HG03108 (cell line): ENCODE measurements around the gene CDH15.
"Not testable (repeated sequence)": the region's sequence is repeated elsewhere in the genome, so short reads cannot be mapped to it uniquely, and the experiment has no call there.

ENCODE experiments used
- ATAC-seq: cut with Tn5 transposase; IDR thresholded peaks from one replicate; pipeline ENCODE4 v1.9.1; 2021; ENCODE audit warnings: moderate library complexity; ENCODE audit not compliant: unreplicated experiment

Gene CDH15

GRCh38 chr16:89187032-89187769 lies 15.7 kb downstream of the CDH15 start:
- ATAC-seq: no peak

DNA sequence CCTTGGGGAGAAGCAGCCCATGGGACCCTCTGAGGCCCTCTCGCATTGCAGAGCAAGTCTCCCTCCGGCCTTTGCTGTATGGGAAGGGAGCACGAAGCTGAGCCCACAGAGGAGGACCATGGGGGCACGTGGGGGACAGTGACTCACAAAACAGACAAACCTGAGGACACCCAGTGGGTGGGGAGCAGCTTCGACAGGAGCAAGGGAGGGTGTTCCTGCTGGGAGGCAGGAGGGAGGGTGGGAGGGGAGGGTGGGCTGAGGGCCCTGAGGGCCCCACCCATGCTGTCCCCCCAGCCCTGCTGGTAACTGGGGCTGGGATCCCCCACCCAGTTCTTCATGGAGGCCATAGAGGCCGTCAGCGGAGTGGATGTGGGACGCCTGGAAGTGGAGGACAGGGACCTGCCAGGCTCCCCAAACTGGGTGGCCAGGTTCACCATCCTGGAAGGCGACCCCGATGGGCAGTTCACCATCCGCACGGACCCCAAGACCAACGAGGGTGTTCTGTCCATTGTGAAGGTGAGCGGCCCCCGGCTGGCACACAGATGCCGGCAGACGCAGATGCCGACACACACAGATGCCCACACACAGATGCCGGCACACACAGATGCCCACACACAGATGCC lies 16.3 kb downstream of the CDH15 start:
- no peak for ATAC-seq

DNA sequence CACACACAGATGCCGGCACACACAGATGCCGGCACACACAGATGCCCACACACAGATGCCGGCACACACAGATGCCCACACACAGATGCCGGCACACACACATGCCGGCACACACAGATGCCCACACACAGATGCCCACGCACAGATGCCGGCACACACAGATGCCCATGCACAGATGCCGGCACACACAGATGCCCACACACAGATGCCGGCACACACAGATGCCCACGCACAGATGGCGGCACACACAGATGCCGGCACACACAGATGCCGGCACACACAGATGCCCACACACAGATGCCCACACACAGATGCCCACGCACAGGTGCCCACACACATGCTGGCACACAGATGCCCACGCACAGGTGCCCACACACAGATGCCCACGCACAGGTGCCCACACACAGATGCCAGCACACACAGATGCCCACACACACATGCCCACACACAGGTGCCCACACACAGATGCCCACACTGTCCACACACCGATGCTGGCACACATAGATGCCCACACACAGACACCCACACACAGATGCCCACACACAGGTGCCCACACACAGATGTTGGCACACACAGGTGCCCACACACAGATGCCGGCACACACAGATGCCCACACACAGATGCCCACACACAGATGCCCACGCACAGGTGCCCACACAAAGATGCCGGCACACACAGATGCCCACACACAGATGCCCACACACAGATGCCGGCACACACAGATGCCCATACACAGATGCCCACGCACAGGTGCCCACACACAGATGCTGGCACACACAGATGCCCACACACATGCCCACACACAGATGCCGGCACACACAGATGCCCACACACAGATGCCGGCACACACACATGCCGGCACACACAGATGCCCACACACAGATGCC lies 17.2 kb downstream of the CDH15 start:
- not testable (repeated sequence) for ATAC-seq

DNA sequence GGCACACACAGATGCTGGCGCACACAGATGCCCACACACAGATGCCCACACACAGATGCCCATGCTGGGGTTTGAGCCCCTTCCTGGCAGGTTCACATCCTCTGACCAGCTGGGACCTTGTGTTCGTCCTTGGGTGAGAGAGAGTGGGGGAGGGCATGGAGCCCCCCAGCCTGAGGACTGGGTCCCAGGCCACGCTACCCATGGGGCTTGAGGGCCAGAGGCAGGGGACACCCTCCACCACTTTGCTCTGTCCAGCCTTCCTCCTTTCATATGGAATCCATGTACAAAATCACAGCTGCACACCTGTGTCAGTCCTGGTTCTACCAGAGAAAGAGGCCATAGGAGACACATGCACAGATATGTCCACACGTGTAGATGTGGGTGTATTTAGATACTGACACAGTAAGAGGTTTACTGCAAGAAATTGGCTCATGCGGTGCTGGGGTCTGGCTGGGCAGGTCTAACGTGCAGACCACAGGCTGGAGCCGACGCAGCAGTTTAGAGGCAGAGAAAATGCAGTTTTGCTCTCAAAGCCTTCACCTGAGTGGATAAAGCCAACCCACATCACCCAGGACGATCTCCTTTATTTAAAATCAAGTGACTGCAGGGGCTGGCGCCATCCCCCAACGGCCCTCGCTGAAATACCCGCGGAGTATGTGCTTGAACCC lies 17.9 kb downstream of the CDH15 start:
- ATAC-seq: no peak

- ATAC-seq: no peak
Observed at GRCh38 chr16:89190150-89190958, 18.8 kb downstream of the CDH15 start.

GRCh38 chr16:89191033-89191900 lies 19.7 kb downstream of the CDH15 start:
- no peak for ATAC-seq

DNA sequence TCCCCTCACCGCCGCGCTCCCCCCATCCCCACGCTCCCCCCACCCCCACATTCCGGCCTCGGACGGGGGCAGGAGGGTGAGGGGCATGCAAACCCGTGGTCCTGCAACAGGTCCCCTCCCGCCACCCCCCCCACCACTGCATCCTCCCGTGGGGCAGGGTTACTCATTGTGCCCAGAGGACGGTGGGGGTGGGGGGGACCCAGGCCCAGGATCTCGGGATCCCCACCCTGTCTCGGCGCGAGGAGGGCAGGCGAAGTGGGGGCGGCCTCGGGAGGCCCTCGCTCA lies 20.3 kb downstream of the CDH15 start:
- ATAC-seq: no peak

- ATAC-seq: not testable (repeated sequence)
Observed at GRCh38 chr16:89192186-89192955, 20.8 kb downstream of the CDH15 start.

DNA sequence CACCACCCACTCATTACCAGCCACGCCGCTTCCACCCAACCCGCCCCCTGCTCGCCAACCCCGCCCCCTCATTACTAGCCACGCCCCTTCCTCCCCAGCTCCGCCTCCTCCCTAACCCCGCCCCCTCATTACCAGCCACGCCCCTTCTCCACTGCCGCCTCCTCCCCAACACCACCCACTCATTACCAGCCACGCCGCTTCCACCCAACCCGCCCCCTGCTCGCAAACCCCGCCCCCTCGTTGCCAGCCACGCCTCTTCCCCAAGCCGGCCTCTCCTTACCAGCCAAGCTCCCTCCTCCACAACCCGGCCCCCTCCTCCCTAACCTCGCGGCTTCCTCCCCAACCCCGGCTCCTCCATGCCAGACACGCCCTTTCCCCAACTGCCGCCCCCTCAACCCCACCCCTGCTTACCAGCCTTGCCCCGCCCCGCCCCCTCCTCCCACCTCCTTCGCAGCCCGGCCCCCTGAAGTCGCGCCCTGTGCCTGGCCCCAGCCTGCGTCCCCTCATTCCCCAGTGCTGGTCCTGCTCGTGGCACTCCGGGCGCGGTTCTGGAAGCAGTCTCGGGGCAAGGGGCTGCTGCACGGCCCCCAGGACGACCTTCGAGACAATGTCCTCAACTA lies 21.5 kb downstream of the CDH15 start:
- no peak for ATAC-seq

DNA sequence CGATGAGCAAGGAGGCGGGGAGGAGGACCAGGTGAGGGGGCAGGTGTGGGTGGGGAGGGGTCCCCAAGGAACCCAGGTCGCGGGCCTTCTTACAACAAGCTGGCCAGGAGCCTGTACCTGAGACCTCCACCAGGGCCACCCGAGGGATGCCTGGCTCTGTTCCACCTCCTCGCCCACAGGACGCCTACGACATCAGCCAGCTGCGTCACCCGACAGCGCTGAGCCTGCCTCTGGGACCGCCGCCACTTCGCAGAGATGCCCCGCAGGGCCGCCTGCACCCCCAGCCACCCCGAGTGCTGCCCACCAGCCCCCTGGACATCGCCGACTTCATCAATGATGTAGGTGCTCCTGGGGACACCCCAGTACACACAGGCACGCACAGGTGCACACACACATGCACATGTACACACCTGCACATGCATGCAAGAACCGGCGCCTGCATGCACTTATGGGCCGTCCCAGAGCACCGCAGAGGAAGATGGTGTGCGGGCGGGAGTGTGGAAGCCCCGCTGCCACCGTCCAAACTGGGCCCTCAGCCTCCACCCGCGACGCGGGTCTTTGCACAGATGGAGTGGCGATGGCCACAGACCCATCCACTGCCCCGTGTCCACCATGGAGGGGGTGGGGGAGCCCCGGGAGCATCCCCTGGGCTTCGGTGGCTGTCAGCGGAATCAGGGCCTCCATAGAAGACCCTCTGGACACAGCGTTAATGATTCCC lies 22.2 kb downstream of the CDH15 start:
- no peak for ATAC-seq

GRCh38 chr16:89194340-89195311 lies 23.1 kb downstream of the CDH15 start:
- no peak for ATAC-seq

DNA sequence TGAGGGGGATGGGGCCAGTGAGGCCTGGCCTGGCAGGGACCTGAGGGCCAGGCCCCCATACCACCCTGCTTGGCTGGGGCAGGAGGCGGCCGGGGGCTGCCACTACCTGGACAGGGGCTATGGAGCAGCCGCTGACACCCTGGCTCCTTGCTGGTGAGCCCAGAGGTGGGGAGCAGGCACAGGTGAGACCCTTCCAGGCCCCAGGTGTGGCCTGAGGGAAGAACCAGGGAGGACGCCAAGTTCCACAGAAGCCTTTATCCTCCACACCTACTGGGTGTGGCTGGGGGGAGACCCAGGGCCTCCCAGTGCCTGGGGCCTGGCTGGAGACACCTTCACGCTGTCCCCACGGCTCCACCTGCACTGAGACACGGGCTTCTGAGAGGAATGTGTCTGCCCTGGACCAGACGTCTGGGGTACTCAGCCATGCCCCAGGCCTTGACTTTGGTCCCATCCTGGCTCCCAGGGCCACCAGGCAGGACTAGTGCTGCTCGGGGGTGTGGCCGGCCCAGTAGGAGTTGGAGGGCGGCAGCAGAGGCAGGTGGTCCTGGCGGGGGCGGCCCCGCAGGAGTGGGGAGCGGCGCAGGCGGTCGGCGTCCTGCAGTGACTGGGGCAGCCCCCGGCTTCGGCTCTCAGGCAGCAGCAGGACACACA lies 24.1 kb downstream of the CDH15 start:
- no peak for ATAC-seq

- ATAC-seq: no peak
Observed at GRCh38 chr16:89197033-89197632, 25.6 kb downstream of the CDH15 start.

GRCh38 chr16:89197633-89198416 lies 26.3 kb downstream of the CDH15 start:
- no peak for ATAC-seq
